B cell (primary cell): Measurements from ENCODE around the gene SEC14L1. TPM values are rescaled to one million over a fixed set of nuclear protein-coding genes. Genes with fewer than 3 reads are reported as not detected.

Source experiments
- ATAC-seq: fragments of 200-7000 bp; cut with Tn5 transposase; one replicate; pipeline ENCODE4 v1.10.0; 2021; ENCODE audit warnings: low read depth, mild to moderate bottlenecking, moderate number of reproducible peaks, moderate library complexity
- CTCF ChIA-PET: fragments of 350-600 bp; sonication (Branson Sonifier 250); formaldehyde crosslinking; loops from one replicate; lab custom pipeline; 2021; ENCODE audit warnings: antibody characterized with exemption, inconsistent platforms; lab: Charles Lee
- POLR2A ChIA-PET: fragments of 350-600 bp; sonication (Branson Sonifier 250); formaldehyde crosslinking; loops from one replicate; lab custom pipeline; 2021; ENCODE audit warnings: antibody characterized with exemption; lab: Charles Lee
- DNase-seq: peaks from one replicate; pipeline ENCODE4 v3.0.0; 2013
- H2AFZ ChIP-seq: 2 replicates; pipeline ENCODE4 v1.6.1; 2012; ENCODE audit warnings: mild to moderate bottlenecking, low read depth, low read length; ENCODE audit not compliant: insufficient read depth, poor library complexity, severe bottlenecking
- H3K27ac ChIP-seq, 2 donors: 1 replicate in 1 of 2; 2 replicates in 1 of 2; pipeline ENCODE4 v1.5.1; 2012 to 2013; ENCODE audit warnings: low read length in 2 of 2, mild to moderate bottlenecking in 2 of 2, moderate library complexity in 1 of 2
- H3K27me3 ChIP-seq, 4 experiments: fragments of 200-600 bp in 1 of 4; sonication (generic) in 1 of 4; replicated peaks in 1 of 4; 1 replicate in 2 of 4; 2 replicates in 2 of 4; pipeline versions ENCODE4 v1.6.1 to v1.7.0; 2013 to 2016; ENCODE audit warnings: low read length in 3 of 4, mild to moderate bottlenecking in 2 of 4, mixed read lengths in 1 of 4, moderate library complexity in 1 of 4; ENCODE audit not compliant: insufficient read depth in 4 of 4, control insufficient read depth in 3 of 4; ENCODE audit errors: control extremely low read depth in 1 of 4
- H3K36me3 ChIP-seq, 2 experiments: replicated peaks in 1 of 2; 1 replicate in 1 of 2; 2 replicates in 1 of 2; pipeline versions ENCODE4 v1.6.1 to v1.7.1; 2013; ENCODE audit warnings: low read length in 1 of 2; ENCODE audit not compliant: insufficient read depth in 2 of 2, control insufficient read depth in 1 of 2; ENCODE audit errors: control extremely low read depth in 1 of 2, extremely low read depth in 1 of 2
- H3K4me1 ChIP-seq, 2 donors: fragments of 200-600 bp in 1 of 2; sonication (generic) in 1 of 2; 1 replicate in 1 of 2; 2 replicates in 1 of 2; pipeline versions ENCODE4 v1.5.1 to v1.6.1; 2013 to 2017; ENCODE audit warnings: low read length in 2 of 2; ENCODE audit not compliant: control insufficient read depth in 2 of 2, insufficient read depth in 2 of 2
- H3K4me2 ChIP-seq: replicated peaks from 2 replicates; pipeline ENCODE3; 2012; ENCODE audit warnings: mild to moderate bottlenecking, low read depth, low read length; ENCODE audit not compliant: poor library complexity, severe bottlenecking
- H3K4me3 ChIP-seq, 5 experiments: fragments of 200-600 bp in 1 of 5; sonication (generic) in 1 of 5; 1 replicate in 3 of 5; 2 replicates in 2 of 5; pipeline versions ENCODE4 v1.5.1 to v1.7.0; 2011 to 2016; ENCODE audit warnings: low read length in 4 of 5, mild to moderate bottlenecking in 4 of 5, low read depth in 2 of 5, control low read depth in 1 of 5, moderate library complexity in 1 of 5; ENCODE audit not compliant: insufficient read depth in 1 of 5; ENCODE audit errors: control extremely low read depth in 1 of 5, extremely low read depth in 1 of 5
- H3K79me2 ChIP-seq: fragments of 200-600 bp; sonication (generic); one replicate; pipeline ENCODE4 v1.6.0; 2016; ENCODE audit warnings: low read length; ENCODE audit not compliant: control insufficient read depth, insufficient read depth
- H3K9ac ChIP-seq: fragments of 200-600 bp; sonication (generic); 2 replicates; pipeline ENCODE4 v1.6.1; 2017; ENCODE audit warnings: mild to moderate bottlenecking, low read length, moderate library complexity
- H3K9me3 ChIP-seq, 3 donors: one replicate each; pipeline versions ENCODE4 v1.6.1 to v1.7.1; 2013; ENCODE audit warnings: low read length in 2 of 3; ENCODE audit not compliant: control insufficient read depth in 2 of 3, insufficient read depth in 1 of 3; ENCODE audit errors: control extremely low read depth in 1 of 3
- H4K20me1 ChIP-seq: 2 replicates; pipeline ENCODE4 v1.6.0; 2012; ENCODE audit warnings: mild to moderate bottlenecking, low read length; ENCODE audit not compliant: insufficient read depth, control insufficient read depth, poor library complexity, severe bottlenecking
- H3K27ac Mint-ChIP-seq: one replicate; pipeline ENCODE4 v1.8.0; 2021; ENCODE audit warnings: mixed read lengths
- H3K27me3 Mint-ChIP-seq: one replicate; pipeline ENCODE4 v1.8.0; 2021; ENCODE audit warnings: mixed read lengths
- H3K4me1 Mint-ChIP-seq: one replicate; pipeline ENCODE4 v1.8.0; 2021; ENCODE audit warnings: mixed read lengths
- H3K4me3 Mint-ChIP-seq: one replicate; pipeline ENCODE4 v1.8.0; 2021; ENCODE audit warnings: mixed read lengths
- H3K9me3 Mint-ChIP-seq: one replicate; pipeline ENCODE4 v1.8.0; 2022; ENCODE audit warnings: mixed read lengths; ENCODE audit not compliant: insufficient read depth
- EZH2 ChIP-seq: IDR thresholded peaks from 2 replicates; pipeline ENCODE4 v1.6.1; 2012; ENCODE audit warnings: borderline replicate concordance, low read depth, mild to moderate bottlenecking, moderate library complexity, low read length; ENCODE audit not compliant: insufficient read depth, poor library complexity, severe bottlenecking
- WGBS: methylation state at CpG from one replicate; pipeline ENCODE4 v1.1.5; 2013; ENCODE audit warnings: missing lambda C conversion rate; ENCODE audit not compliant: insufficient coverage; 5-methylcytosine and 5-hydroxymethylcytosine counted together
- intact Hi-C: fragments of 100-400 bp; cut with micrococcal nuclease; formaldehyde crosslinking; loops from one replicate; pipeline ENCODE4 v1.10.0; 2022
- polyA plus RNA-seq: library from polyadenylated mRNA; depleted of rRNA; stranded (reverse); fragments of >200 nt; gene quantifications from 2 replicates; pipeline ENCODE4 v1.2.3, GENCODE V29; 2012
- total RNA-seq, 2 donors: library from RNA; stranded (reverse); fragments of 120-200 nt in 1 of 2; gene quantifications; 1 replicate in 1 of 2; 2 replicates in 1 of 2; pipeline versions ENCODE4 v1.2.3 to v1.2.4, GENCODE V29; 2013 to 2022
- TF ChIP-seq, protein P1 (sequence below): fragments of 200-600 bp; IDR thresholded peaks from one replicate; pipeline ENCODE4 v1.8.0; 2022; ENCODE audit warnings: antibody characterized with exemption, mild to moderate bottlenecking

Gene SEC14L1
- total and polyA plus RNA-seq, 2 donors (not counting 1 experiment from before 2014, with no cell fraction given), result 37.7 to 103 TPM

GRCh38 chr17:77235370-77235941 is 94.7 kb downstream of the SEC14L1 start:
- Histone ChIP-seq H3K27me3 (peaks cover 0 to 16% (median 0%) of the 10 kb centered on the region in 4 experiments), H3K27ac (no peak overlapping the region), H3K4me1 (peaks cover 9 to 20% of the 10 kb centered on the region in 2 donors), H3K4me3 (peak overlapping the region in 3 of 5 experiments; percentile 4 to 41 (median 20)), H3K79me2 (no peaks in the 10 kb centered on the region), H3K4me2 (peak overlapping the region; percentile 63), H4K20me1 (no peaks in the 10 kb centered on the region), H3K9me3 (peaks cover 0 to 27% (median 2%) of the 10 kb centered on the region in 3 donors), H2AFZ (peak overlapping the region; percentile 38), H3K9ac (peak overlapping the region; percentile 52), H3K36me3 (no peaks in the 10 kb centered on the region)
- H3K27ac Mint-ChIP-seq, result no peak overlapping the region
- H3K4me1 Mint-ChIP-seq, result peaks cover 18% of the 10 kb centered on the region
- peaks cover 3% of the 10 kb centered on the region for H3K9me3 Mint-ChIP-seq
- WGBS, result 5% methylated on average over 6 of the region's 15 CpGs
- peak overlapping the region; percentile 60 for H3K4me3 Mint-ChIP-seq
- DNase-seq (no peak), ATAC-seq (no peak)
- peaks cover 8% of the 10 kb centered on the region for H3K27me3 Mint-ChIP-seq
- intact Hi-C loops, result no loop called here
- TF ChIP-seq, protein P1, sequence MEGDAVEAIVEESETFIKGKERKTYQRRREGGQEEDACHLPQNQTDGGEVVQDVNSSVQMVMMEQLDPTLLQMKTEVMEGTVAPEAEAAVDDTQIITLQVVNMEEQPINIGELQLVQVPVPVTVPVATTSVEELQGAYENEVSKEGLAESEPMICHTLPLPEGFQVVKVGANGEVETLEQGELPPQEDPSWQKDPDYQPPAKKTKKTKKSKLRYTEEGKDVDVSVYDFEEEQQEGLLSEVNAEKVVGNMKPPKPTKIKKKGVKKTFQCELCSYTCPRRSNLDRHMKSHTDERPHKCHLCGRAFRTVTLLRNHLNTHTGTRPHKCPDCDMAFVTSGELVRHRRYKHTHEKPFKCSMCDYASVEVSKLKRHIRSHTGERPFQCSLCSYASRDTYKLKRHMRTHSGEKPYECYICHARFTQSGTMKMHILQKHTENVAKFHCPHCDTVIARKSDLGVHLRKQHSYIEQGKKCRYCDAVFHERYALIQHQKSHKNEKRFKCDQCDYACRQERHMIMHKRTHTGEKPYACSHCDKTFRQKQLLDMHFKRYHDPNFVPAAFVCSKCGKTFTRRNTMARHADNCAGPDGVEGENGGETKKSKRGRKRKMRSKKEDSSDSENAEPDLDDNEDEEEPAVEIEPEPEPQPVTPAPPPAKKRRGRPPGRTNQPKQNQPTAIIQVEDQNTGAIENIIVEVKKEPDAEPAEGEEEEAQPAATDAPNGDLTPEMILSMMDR, result no peak
- no peak for TF ChIP-seq EZH2
- ChIA-PET CTCF (interaction anchor here (0.9 kb wide), 2 partner anchors 23 to 145 kb away, joined by 5 to 11 read pairs; no protein-coding TSS in a partner anchor), POLR2A (no interaction called here)

DNA sequence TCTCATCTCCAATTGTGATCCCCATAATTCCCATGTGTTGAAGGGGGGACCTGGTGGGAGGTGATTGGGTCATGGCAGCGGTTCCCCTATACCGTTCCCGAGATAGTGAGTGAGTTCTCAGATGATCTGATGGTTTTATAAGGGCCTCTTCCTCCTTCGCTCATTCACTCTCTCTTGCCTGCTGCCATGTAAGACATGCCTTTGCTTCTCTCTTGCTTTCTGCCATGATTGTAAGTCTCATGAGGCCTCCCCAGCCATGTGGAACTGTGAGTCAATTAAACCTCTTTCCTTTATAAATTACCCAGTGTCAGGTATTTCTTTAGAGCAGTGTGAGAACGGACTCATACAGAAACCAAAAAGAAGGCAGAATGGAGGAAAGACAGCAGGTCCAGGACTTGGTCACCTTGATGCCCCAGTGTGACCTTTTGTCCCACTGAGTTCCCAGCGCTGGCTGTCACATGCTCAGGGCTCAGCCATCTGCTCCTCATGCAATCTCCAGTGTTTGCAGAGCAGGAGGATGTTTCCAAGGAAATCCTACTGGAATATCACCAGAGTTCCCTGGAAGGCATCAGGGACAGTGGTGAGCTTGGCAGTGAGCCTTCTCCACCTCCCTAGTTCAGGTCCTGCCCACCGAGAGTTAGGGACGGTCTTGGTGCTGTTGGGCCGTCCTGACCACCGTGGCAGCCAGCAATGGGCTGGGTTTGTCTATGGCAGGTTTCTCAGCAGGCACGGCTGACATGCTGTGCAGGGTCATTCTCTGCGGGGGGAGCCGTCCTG is 96.7 kb downstream of the SEC14L1 start:
- Mint-ChIP-seq H3K4me1 (peaks cover 18% of the 10 kb centered on the region), H3K4me3 (no peak overlapping the region), H3K9me3 (peaks cover 3% of the 10 kb centered on the region), H3K27me3 (peaks cover 5% of the 10 kb centered on the region), H3K27ac (no peak overlapping the region)
- Histone ChIP-seq H3K27ac (no peak overlapping the region), H3K79me2 (no peaks in the 10 kb centered on the region), H3K4me3 (no peak overlapping the region), H3K4me1 (peaks cover 9 to 20% of the 10 kb centered on the region in 2 donors), H2AFZ (no peak overlapping the region), H3K9me3 (peaks cover 0 to 27% (median 2%) of the 10 kb centered on the region in 3 donors), H3K36me3 (no peaks in the 10 kb centered on the region), H3K4me2 (no peak overlapping the region), H3K9ac (no peak overlapping the region), H4K20me1 (no peaks in the 10 kb centered on the region), H3K27me3 (peaks cover 0 to 14% (median 1%) of the 10 kb centered on the region in 4 experiments)
- no peak for DNase-seq
- CTCF ChIA-PET, result interaction anchor here (1.0 to 1.9 kb wide), 2 partner anchors 25 to 151 kb away, joined by 3 to 7 read pairs; no protein-coding TSS in a partner anchor
- intact Hi-C loops, result no loop called here
- POLR2A ChIA-PET, result no interaction called here
- WGBS, result 97% methylated on average over 9 of the region's 13 CpGs
- ATAC-seq, result no peak
- TF ChIP-seq EZH2, result no peak
- TF ChIP-seq, protein P1, result no peak
